ENCODE measurements around the gene SLC66A1.

Gene SLC66A1

GRCh38 chr1:19374926-19375325, 62.8 kb downstream of the SLC66A1 start:
- DNase-seq (ENCODE audit: low read depth): no peak
- TF ChIP-seq CTCF (IDR thresholded peaks at IDR 0.05; ENCODE audit: low read length, missing control alignments): no peak

GRCh38 chr1:19375631-19376400, 63.7 kb downstream of the SLC66A1 start:
- no peak overlapping the region for H3K4me3 ChIP-seq (replicated peaks; ENCODE audit: low read depth, low read length)
- TF ChIP-seq CTCF (IDR thresholded peaks at IDR 0.05; ENCODE audit: low read length, missing control alignments): no peak
- peak; percentile 29 for DNase-seq (ENCODE audit: low read depth)

More at GRCh38 chr1:19374926-19375325, 62.8 kb downstream of the SLC66A1 start:
- H3K4me3 ChIP-seq (replicated peaks; ENCODE audit: low read depth, low read length): no peak overlapping the region

GRCh38 chr1:19376428-19377372, 64.6 kb downstream of the SLC66A1 start:
- H3K4me3 ChIP-seq (replicated peaks; ENCODE audit: low read depth, low read length): no peak overlapping the region
- DNase-seq (ENCODE audit: low read depth): no peak
- no peak for TF ChIP-seq CTCF (IDR thresholded peaks at IDR 0.05; ENCODE audit: low read length, missing control alignments)

- no peak for DNase-seq (ENCODE audit: low read depth)
- TF ChIP-seq CTCF (IDR thresholded peaks at IDR 0.05; ENCODE audit: low read length, missing control alignments): no peak
- no peak overlapping the region for H3K4me3 ChIP-seq (replicated peaks; ENCODE audit: low read depth, low read length)
Observed at GRCh38 chr1:19377812-19378718, 65.9 kb downstream of the SLC66A1 start.

Measured in fibroblast of pulmonary artery (primary cell).